GM04503 (cell line): ENCODE measurements around the gene SFXN4.

ENCODE experiments used
- DNase-seq: peaks from one replicate; pipeline ENCODE4 v3.0.0-alpha.2; 2012; ENCODE audit warnings: low read depth

SFXN4 gene, protein sequence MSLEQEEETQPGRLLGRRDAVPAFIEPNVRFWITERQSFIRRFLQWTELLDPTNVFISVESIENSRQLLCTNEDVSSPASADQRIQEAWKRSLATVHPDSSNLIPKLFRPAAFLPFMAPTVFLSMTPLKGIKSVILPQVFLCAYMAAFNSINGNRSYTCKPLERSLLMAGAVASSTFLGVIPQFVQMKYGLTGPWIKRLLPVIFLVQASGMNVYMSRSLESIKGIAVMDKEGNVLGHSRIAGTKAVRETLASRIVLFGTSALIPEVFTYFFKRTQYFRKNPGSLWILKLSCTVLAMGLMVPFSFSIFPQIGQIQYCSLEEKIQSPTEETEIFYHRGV

GRCh38 chr10:119165171-119166117 lies at the start of gene SFXN4:
TSS of gene SFXN4 (minus strand) at chr10:119165714. CDS start at chr10:119165647, 67 bp downstream.
- peak; percentile 13 for DNase-seq

- DNase-seq, result no peak
Observed at GRCh38 chr10:119211625-119212441, 46.3 kb upstream of the SFXN4 start.

DNA sequence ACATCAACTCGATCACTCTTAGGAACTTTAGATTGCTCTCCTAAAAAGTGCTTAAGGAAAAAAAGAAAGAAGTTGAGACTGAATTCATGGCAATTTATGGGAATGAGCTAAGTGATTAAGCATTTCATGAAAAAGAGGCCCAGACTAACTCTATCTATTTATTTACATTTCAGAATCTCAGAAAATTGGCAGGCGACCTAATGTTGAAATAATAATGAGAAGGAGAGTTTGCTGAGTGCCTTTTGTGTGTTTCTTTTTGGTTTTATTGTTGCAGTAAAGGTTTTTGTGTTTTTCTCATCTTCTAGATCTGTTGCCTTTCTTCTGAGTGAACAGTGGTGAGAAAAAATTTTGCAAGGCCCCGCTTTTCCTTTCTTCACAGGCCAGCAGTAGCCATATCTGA lies 45.7 kb upstream of the SFXN4 start:
- no peak for DNase-seq

DNA sequence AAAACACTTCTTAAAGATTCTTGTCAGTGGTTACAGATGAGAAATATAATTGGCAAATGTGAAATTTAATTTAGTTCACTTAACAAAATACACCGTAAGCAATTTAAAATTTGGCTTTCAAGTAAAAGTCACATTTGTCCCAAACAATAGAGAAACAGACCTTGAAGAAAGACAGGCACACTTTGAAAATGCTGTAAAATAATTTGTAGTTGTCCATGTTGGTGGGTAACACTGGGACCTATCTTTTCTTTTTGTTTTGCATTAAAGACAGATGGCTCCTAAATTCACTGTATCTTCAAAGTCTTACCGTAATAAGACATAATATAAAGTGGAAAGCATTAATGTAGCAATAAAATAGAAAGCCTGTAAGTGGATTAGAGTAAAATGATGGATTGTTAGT lies 45.1 kb upstream of the SFXN4 start:
- DNase-seq, result no peak

- DNase-seq, result no peak
Observed at GRCh38 chr10:119209736-119210355, 44.3 kb upstream of the SFXN4 start.

- DNase-seq, result no peak
Observed at GRCh38 chr10:119209035-119209735, 43.7 kb upstream of the SFXN4 start.

GRCh38 chr10:119208553-119208940 lies 43.0 kb upstream of the SFXN4 start:
- DNase-seq, result no peak

DNA sequence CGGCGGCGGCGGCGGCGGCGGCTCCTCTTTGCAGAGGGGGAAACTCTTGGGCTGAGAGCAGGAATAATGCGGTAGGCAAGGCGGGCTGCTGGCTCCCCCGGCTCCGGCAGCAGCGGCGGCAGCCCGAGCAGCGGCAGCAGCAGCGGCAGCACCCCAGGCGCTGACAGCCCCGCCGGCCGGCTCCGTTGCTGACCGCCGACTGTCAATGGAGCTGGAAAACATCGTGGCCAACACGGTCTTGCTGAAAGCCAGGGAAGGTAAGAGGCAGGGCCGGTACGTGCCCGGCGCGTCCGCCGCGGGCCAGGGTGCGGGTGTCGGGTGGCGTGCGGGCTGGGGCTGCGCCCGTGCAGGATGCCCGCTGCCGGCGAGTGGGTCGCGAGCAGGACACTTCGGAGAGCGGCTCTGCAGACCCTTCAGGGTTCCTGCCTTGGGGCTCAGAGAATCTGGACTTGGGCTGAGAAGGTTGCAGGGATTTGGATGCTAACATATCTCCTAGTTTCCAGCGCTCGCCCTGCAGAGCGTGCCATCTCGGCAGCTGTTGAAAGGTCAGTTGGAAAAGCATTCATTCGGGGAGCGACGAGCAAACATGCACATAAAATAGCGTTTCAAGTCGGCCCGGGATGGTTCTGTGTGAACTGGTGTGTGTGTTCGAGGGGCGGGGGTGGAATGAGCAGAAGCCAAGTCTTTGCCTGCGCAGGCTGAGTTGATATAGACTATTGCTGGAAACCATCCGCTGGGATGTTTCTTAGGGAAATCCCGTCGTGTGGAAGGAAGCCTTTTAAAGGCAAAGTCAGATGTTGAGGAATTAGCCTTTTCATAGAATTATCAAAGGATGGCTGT lies 42.4 kb upstream of the SFXN4 start:
- DNase-seq, result no peak

DNA sequence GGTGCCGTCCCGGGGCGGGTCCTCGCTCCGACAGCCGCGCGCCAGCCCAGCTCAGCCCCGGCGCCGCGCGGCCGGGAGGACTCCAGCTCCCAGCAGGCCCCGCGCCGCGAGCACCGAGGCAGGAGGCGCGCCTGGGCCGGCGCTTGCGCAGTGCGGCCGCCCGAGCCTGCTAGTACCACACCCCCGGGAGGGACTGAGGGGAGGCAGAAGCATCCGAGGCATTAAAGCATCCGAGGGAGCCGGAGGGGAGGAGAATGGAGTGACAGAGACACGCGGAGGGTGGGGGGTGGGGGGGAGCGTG lies 41.8 kb upstream of the SFXN4 start, which contains the start of gene GRK5:
Gene GRK5, plus strand, starts transcription at position 206 of the 301 bp plus-strand sequence. CDS start 347 bp downstream, outside the sequence.
- DNase-seq, result peak; percentile 82

GRCh38 chr10:119206603-119207365 lies 41.3 kb upstream of the SFXN4 start:
- DNase-seq, result no peak

- DNase-seq, result no peak
Observed at GRCh38 chr10:119205894-119206602, 40.5 kb upstream of the SFXN4 start.

DNA sequence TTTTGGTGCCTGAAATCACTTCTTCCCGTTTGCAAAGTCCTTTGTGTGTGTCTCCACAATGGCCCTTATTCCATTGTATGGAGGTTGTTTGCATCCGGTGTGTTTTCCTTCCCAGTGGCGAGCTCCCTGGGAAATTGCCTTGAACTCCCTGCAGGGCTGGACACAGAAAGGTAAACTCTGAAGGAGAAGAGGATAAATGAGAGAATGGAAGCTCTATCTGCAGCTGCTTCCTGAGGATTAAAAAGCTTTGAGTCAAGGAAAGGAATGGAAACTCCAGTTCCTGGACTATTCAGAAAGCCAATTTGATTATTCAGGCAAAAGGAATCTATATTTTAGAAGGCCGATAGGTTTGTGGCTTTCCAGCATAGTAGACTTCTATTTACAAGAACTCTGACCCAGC lies 37.5 kb upstream of the SFXN4 start:
- no peak for DNase-seq

DNA sequence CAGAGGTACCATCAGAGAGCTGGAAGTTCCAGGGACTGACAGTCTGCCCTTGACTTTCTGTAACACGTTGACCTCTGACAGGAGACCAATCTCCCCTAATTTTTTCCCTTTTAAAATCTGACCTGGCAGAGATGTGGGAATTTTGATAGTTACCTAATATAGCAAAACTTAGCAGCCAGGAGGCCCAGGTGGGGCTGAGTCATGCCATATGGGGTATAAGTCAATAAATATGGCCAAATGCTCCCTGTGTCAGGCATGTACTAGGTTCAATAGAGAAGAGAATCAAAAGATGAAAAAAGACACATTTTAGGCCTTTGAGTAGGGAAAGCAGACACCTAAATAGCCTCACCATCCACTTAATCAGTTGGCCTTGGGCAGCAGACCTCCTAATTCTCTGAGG lies 35.7 kb upstream of the SFXN4 start:
- DNase-seq, result no peak

DNA sequence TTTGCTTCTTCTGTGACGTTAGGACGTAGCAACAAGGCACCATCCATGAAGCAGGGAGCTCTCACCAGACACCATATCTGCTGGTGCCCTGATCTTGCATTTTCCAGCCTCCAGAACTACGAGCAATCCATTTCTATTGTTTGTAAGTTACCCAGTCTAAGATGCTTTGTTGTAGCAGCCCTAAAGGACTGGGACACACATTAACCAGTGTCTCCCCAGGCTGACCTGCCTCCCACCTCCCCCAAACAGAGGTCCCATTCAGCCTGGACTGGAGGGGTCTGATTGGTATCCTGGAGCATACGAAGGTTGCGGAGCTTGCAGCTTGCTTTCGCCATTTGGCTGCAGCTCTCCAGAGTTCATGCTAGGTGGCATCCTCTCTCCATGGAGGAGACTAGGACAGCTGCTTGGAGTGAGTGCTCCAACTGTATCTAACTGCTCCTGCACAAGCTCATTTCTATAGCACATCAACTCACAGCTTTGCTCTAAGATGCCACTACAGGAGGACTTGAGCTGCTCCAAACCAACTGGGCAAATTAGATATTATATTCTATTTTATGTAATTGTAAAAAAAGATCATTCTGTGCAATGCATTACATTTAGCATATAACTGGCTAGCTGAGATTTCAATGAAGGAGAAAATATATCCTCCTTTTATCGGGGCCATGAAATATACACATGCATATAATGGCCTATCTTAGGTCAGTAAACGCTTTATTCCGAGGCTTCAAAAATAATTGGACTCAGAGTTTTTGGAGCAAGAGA lies 33.9 kb upstream of the SFXN4 start:
- DNase-seq, result no peak

- DNase-seq, result no peak
Observed at GRCh38 chr10:119198438-119198837, 32.9 kb upstream of the SFXN4 start.

DNA sequence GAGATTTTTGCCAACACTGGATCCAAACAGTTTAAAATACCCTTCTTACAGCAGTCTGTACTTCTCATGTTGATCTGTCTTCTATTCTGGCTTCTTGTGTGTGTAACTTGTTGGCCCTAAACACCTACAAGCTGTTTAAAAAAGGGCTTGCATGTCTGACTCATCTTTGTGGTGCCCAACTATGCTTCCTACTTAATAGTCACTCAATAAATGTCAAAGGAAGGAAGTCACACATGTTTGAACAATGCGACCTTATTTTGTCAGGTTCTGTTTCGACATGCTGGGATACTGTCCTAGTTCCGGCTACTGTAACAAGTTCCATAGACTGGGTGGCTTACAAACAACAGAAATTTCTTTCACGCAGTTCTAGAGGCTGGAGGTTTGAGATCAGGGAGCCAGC lies 32.4 kb upstream of the SFXN4 start:
- DNase-seq, result no peak

- no peak for DNase-seq
Observed at GRCh38 chr10:119191881-119192280, 26.4 kb upstream of the SFXN4 start.
